ENCODE data around the gene OCRL. TPM values are rescaled to one million over a fixed set of nuclear protein-coding genes. Genes with fewer than 3 reads are reported as not detected.

The OCRL gene
- total and polyA plus RNA-seq, 2 of the 4 experiments (the other 2 are of a cell fraction), result 19.4 to 20.6 TPM

- dilution Hi-C loops (cut with HindIII; ENCODE audit: low sequenced_read_pairs, unreplicated experiment), result no loop called here
- no TSS peak for BruUV-seq (replicated peaks)
- no CpG with 5 or more reads among the region's 3 CpGs for WGBS, 2 experiments (ENCODE audit: extremely low coverage in 2 of 2, insufficient read length in 1 of 2)
Measured at GRCh38 chrX:129568349-129568748, 28.3 kb downstream of the OCRL start.

More at GRCh38 chrX:129568349-129568748, 28.3 kb downstream of the OCRL start:
- no peak overlapping the region for H3K4me3 ChIP-seq (ENCODE audit: insufficient read depth, low read depth, low read length)
- H2BK120ac ChIP-seq (ENCODE audit: low read depth, low read length), result no peak overlapping the region
- no peak for TF ChIP-seq RFX5 (IDR thresholded peaks at IDR 0.05; ENCODE audit: low read depth, low read length)
- peaks cover 6% of the 10 kb centered on the region; the same call in 1 of the 2 replicates for H3K36me3 ChIP-seq (ENCODE audit: control insufficient read depth, insufficient read depth, low read length)
- no peak overlapping the region for H3K23ac ChIP-seq (ENCODE audit: low read depth, low read length)
- H3K9me1 ChIP-seq (ENCODE audit: insufficient read depth, low read length), result no peaks in the 10 kb centered on the region
- H2BK5ac ChIP-seq (ENCODE audit: low read depth, low read length, poor library complexity, severe bottlenecking), result no peak overlapping the region
- no peak overlapping the region for H2AK9ac ChIP-seq (replicated peaks; ENCODE audit: low read depth, low read length, poor library complexity)
- H3K79me1 ChIP-seq (ENCODE audit: low read depth in 1 of 2, low read length in 2 of 2), result no peaks in the 10 kb centered on the region; a peak in 1 of 4 replicates
- in situ Hi-C loops (cut with MboI; ENCODE audit: low sequenced_read_pairs), result no loop called here
- H3K4ac ChIP-seq (ENCODE audit: low read depth, low read length), result no peak overlapping the region
- H3K9me3 ChIP-seq (ENCODE audit: control insufficient read depth, insufficient read depth, low read length), result no peaks in the 10 kb centered on the region
- no peak overlapping the region for H3K27ac ChIP-seq (ENCODE audit: insufficient read depth, low read length)
- no peak overlapping the region for H2BK20ac ChIP-seq (ENCODE audit: low read depth, low read length)
- H4K20me1 ChIP-seq (ENCODE audit: insufficient read depth, low read length), result no peaks in the 10 kb centered on the region
- H3K14ac ChIP-seq (replicated peaks; ENCODE audit: low read depth, low read length), result no peak overlapping the region
- no peak for ATAC-seq (ENCODE audit: low read depth)
- no peaks in the 10 kb centered on the region for H3K27me3 ChIP-seq (ENCODE audit: control insufficient read depth, insufficient read depth, low read length)
- H2BK15ac ChIP-seq (ENCODE audit: low read depth, low read length), result no peak overlapping the region
- no peak for DNase-seq
- no peak overlapping the region for H2AK5ac ChIP-seq (ENCODE audit: low read depth, low read length)
- no peak overlapping the region for H3K56ac ChIP-seq (ENCODE audit: extremely low read depth, insufficient read depth, low read length)
- POLR2A ChIA-PET (ENCODE audit: unreplicated experiment), result no interaction called here
- H4K91ac ChIP-seq (ENCODE audit: insufficient read depth, low read depth, low read length), result no peak overlapping the region
- no peak overlapping the region for H4K8ac ChIP-seq (ENCODE audit: low read depth in 2 of 2, low read length in 2 of 2)
- intact Hi-C loops (cut with micrococcal nuclease), result no loop called here
- H4K5ac ChIP-seq (ENCODE audit: low read depth, low read length), result no peak overlapping the region
- H3K18ac ChIP-seq (ENCODE audit: low read depth, low read length), result no peak overlapping the region
- CTCF ChIA-PET, result no interaction called here
- H3K4me2 ChIP-seq (ENCODE audit: low read depth, low read length), result no peak overlapping the region
- H3K4me1 ChIP-seq (ENCODE audit: control insufficient read depth, insufficient read depth, low read length), result no peaks in the 10 kb centered on the region
- no peak overlapping the region for H3K9ac ChIP-seq (ENCODE audit: low read depth, low read length)
- no peak overlapping the region for H2AFZ ChIP-seq (replicated peaks; ENCODE audit: low read length, poor library complexity)

Measured in IMR-90 (cell line).